Nephron progenitor cell (in vitro differentiated cells): ENCODE data around the gene EPS8L2.

ENCODE experiments used
- DNase-seq: peaks from one replicate; pipeline ENCODE4 v3.0.0; 2021
- H3K27ac Mint-ChIP-seq: 2 replicates; pipeline ENCODE4 v1.8.0; 2021; ENCODE audit warnings: mild to moderate bottlenecking, moderate library complexity, mixed read lengths
- H3K27me3 Mint-ChIP-seq: 2 replicates; pipeline ENCODE4 v1.8.0; 2021; ENCODE audit warnings: mild to moderate bottlenecking, low read depth, mixed read lengths; ENCODE audit not compliant: poor library complexity
- H3K36me3 Mint-ChIP-seq: 2 replicates; pipeline ENCODE4 v1.8.0; 2021; ENCODE audit warnings: low read depth, mixed read lengths
- H3K4me1 Mint-ChIP-seq: 2 replicates; pipeline ENCODE4 v1.8.0; 2021; ENCODE audit warnings: mixed read lengths
- H3K4me3 Mint-ChIP-seq: 2 replicates; pipeline ENCODE4 v1.8.0; 2021; ENCODE audit warnings: mild to moderate bottlenecking, moderate library complexity, mixed read lengths
- H3K9me3 Mint-ChIP-seq: 2 replicates; pipeline ENCODE4 v1.8.0; 2021; ENCODE audit warnings: mild to moderate bottlenecking, moderate library complexity, mixed read lengths
- CTCF ChIP-seq: fragments of 200-600 bp; sonication (generic); IDR thresholded peaks from 2 replicates; pipeline ENCODE4 v1.5.0; 2021; ENCODE audit warnings: antibody characterized with exemption

The EPS8L2 gene

GRCh38 chr11:704228-704674 lies 1.8 kb upstream of the EPS8L2 start:
- Mint-ChIP-seq H3K4me3 (no peak overlapping the region), H3K9me3 (no peaks in the 10 kb centered on the region), H3K27me3 (peaks cover 21% of the 10 kb centered on the region), H3K27ac (no peak overlapping the region), H3K36me3 (peaks cover 12% of the 10 kb centered on the region), H3K4me1 (peaks cover 10% of the 10 kb centered on the region)
- DNase-seq = no peak
- no peak for TF ChIP-seq CTCF

- Mint-ChIP-seq H3K27ac (no peak overlapping the region), H3K4me3 (peak overlapping the region; percentile 42), H3K36me3 (peaks cover 12% of the 10 kb centered on the region), H3K27me3 (peaks cover 21% of the 10 kb centered on the region), H3K4me1 (peaks cover 10% of the 10 kb centered on the region), H3K9me3 (no peaks in the 10 kb centered on the region)
- no peak for DNase-seq
- no peak for TF ChIP-seq CTCF
Measured at GRCh38 chr11:704781-705645, 1.0 kb upstream of the EPS8L2 start.

- Mint-ChIP-seq H3K4me3 (peak overlapping the region; percentile 20), H3K9me3 (no peaks in the 10 kb centered on the region), H3K36me3 (peaks cover 4% of the 10 kb centered on the region), H3K27me3 (peaks cover 19% of the 10 kb centered on the region), H3K27ac (no peak overlapping the region), H3K4me1 (peaks cover 23% of the 10 kb centered on the region)
- no peak for TF ChIP-seq CTCF
- no peak for DNase-seq
Measured at GRCh38 chr11:706439-706956, 467 bp downstream of the EPS8L2 start.

- H3K27me3 Mint-ChIP-seq = peaks cover 23% of the 10 kb centered on the region
- peaks cover 23% of the 10 kb centered on the region for H3K4me1 Mint-ChIP-seq
- H3K36me3 Mint-ChIP-seq = no peaks in the 10 kb centered on the region
- no peaks in the 10 kb centered on the region for H3K9me3 Mint-ChIP-seq
- H3K4me3 Mint-ChIP-seq = no peak overlapping the region
- no peak for DNase-seq
- H3K27ac Mint-ChIP-seq = no peak overlapping the region
- TF ChIP-seq CTCF = no peak
Measured at GRCh38 chr11:706957-707816, 1.2 kb downstream of the EPS8L2 start.

DNA sequence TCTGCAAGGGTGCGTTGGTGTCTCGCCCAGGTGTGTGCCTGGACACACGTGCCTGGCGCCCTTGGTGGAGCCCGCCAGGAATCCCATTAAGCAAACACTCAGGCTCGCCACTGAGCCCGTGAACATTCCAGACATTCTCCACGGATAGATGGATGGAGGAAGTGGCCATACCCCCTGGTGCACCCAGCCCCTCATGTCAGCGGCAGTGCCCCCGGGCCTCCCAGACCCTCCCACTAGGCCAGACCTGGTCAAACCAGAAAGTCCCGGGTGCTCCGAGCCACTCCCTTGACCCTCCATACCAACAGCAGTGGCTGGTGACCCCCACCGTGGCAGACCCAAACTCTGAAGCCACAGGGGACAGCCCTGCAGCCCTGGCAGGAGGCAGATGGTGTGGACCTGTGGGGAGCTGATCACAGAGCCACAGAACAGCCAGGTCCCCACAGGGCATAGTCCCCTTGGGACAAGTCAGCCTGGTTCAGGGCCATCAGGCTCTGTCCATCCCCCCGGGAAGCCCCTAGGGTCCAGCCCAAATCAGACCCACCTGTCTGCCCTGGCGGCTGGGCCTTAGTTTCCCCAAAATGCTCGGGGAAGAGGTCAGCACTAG lies 1.9 kb downstream of the EPS8L2 start:
- peaks cover 23% of the 10 kb centered on the region for H3K27me3 Mint-ChIP-seq
- no peaks in the 10 kb centered on the region for H3K36me3 Mint-ChIP-seq
- H3K4me3 Mint-ChIP-seq = no peak overlapping the region
- TF ChIP-seq CTCF = no peak
- no peak overlapping the region for H3K27ac Mint-ChIP-seq
- no peaks in the 10 kb centered on the region for H3K9me3 Mint-ChIP-seq
- H3K4me1 Mint-ChIP-seq = peaks cover 23% of the 10 kb centered on the region
- DNase-seq = no peak
